A549 (cell line): ENCODE results near the gene SCNM1. TPM values are rescaled to one million over a fixed set of nuclear protein-coding genes. Genes with fewer than 3 reads are reported as not detected.

Experiments
- ATAC-seq, 2 experiments: fragments of 200-7000 bp in 1 of 2; fragments of >200 bp in 1 of 2; cut with Nextera tagmentation in 1 of 2; cut with Tn5 transposase in 1 of 2; 3 replicates each; pipeline versions ENCODE4 v1.8.0 to v1.9.1; 2018 to 2020; ENCODE audit warnings: mild to moderate bottlenecking in 1 of 2, moderate library complexity in 1 of 2
- CTCF ChIA-PET: fragments of 300-600 bp; sonication (Branson Sonifier 250); formaldehyde crosslinking; extraction: SDS; loops from one replicate; lab custom pipeline; 2021; ENCODE audit warnings: antibody characterized with exemption, inconsistent platforms; lab: Yijun Ruan, JAX
- POLR2A ChIA-PET: fragments of 350-600 bp; formaldehyde crosslinking; extraction: SDS; loops from one replicate; lab custom pipeline; 2021; ENCODE audit warnings: antibody characterized with exemption, inconsistent platforms; lab: Yijun Ruan, JAX
- DNase-seq, 2 experiments: peaks; one replicate each; pipeline versions ENCODE4 v3.0.0 to v3.0.0-alpha.2; 2011 to 2016; ENCODE audit warnings: low read depth in 1 of 2, low spot score in 1 of 2
- FAIRE-seq: peaks from 2 replicates; lab custom pipeline; 2011; peaks lifted over from hg19 to GRCh38; lab: Jason Lieb, UNC
- H3K27ac ChIP-seq, 2 experiments: fragments of >200 bp; sonication (Bioruptor Twin); formaldehyde crosslinking; 3 replicates each; pipeline ENCODE4 v1.5.1; 2016 to 2017
- H3K4me1 ChIP-seq: fragments of >200 bp; sonication (Bioruptor Twin); formaldehyde crosslinking; 3 replicates; pipeline ENCODE4 v1.6.1; 2016
- H3K4me2 ChIP-seq: fragments of >200 bp; sonication (Bioruptor Twin); formaldehyde crosslinking; 3 replicates; pipeline ENCODE4 v1.6.1; 2016
- H3K4me3 ChIP-seq: fragments of >200 bp; sonication (Bioruptor Twin); formaldehyde crosslinking; 3 replicates; pipeline ENCODE4 v1.5.1; 2016
- H3K9me3 ChIP-seq: fragments of >200 bp; sonication (Bioruptor Twin); formaldehyde crosslinking; 3 replicates; pipeline ENCODE4 v1.6.1; 2016
- CBX2 ChIP-seq: fragments of 200-600 bp; sonication (generic); IDR thresholded peaks from 2 replicates; pipeline ENCODE4 v1.6.1; 2016; ENCODE audit warnings: low read depth, mild to moderate bottlenecking, borderline replicate concordance
- CEBPB ChIP-seq, 2 experiments: fragments of >200 bp in 1 of 2; sonication (Bioruptor Twin) in 1 of 2; formaldehyde crosslinking in 1 of 2; IDR thresholded peaks; 2 replicates each; pipeline ENCODE4 v1.6.1; 2012 to 2016
- CHD2 ChIP-seq: fragments of 150-350 bp; IDR thresholded peaks from 2 replicates; pipeline ENCODE4 v1.6.1; 2014; ENCODE audit warnings: low read length; ENCODE audit not compliant: partially characterized antibody
- EHF ChIP-seq: fragments of 250-450 bp; sonication (Bioruptor Pico); IDR thresholded peaks from 2 replicates; pipeline ENCODE4 v1.5.0; 2020; ENCODE audit warnings: mild to moderate bottlenecking
- ELK1 ChIP-seq: fragments of 150-350 bp; IDR thresholded peaks from 2 replicates; pipeline ENCODE4 v1.6.1; 2014; ENCODE audit warnings: low read depth, mild to moderate bottlenecking, low read length
- EP300 ChIP-seq, 2 experiments: fragments of >200 bp; sonication (Bioruptor Twin); formaldehyde crosslinking; IDR thresholded peaks; 2 replicates in 1 of 2; 3 replicates in 1 of 2; pipeline ENCODE4 v1.6.1; 2016 to 2017
- ESRRA ChIP-seq: fragments of 150-350 bp; IDR thresholded peaks from 2 replicates; pipeline ENCODE4 v1.6.1; 2014; ENCODE audit warnings: mild to moderate bottlenecking, low read length, borderline replicate concordance
- FOSB ChIP-seq: fragments of 250-450 bp; sonication (Bioruptor Pico); IDR thresholded peaks from 2 replicates; pipeline ENCODE4 v1.5.0; 2020; ENCODE audit warnings: mild to moderate bottlenecking, moderate library complexity
- HMGXB4 ChIP-seq: fragments of 250-450 bp; sonication (Bioruptor Pico); IDR thresholded peaks from 2 replicates; pipeline ENCODE4 v1.5.0; 2021; ENCODE audit warnings: mild to moderate bottlenecking, moderate library complexity, borderline replicate concordance
- KDM1A ChIP-seq: fragments of 200-600 bp; sonication (generic); IDR thresholded peaks from 2 replicates; pipeline ENCODE4 v1.6.1; 2016; ENCODE audit warnings: low read depth, mild to moderate bottlenecking
- MYC ChIP-seq: IDR thresholded peaks from 2 replicates; pipeline ENCODE4 v1.6.1; 2012; ENCODE audit warnings: mild to moderate bottlenecking, inconsistent platforms, low read length, improper control_type of control experiment, borderline replicate concordance
- NFE2L2 ChIP-seq: fragments of 150-350 bp; conservative IDR thresholded peaks from 2 replicates; pipeline ENCODE4 v1.6.1; 2014; ENCODE audit warnings: low read length
- NPAS2 ChIP-seq: fragments of 250-450 bp; sonication (Bioruptor Pico); IDR thresholded peaks from 2 replicates; pipeline ENCODE4 v1.8.0; 2022; ENCODE audit warnings: mild to moderate bottlenecking, moderate library complexity, borderline replicate concordance
- PBX3 ChIP-seq: IDR thresholded peaks from 2 replicates; pipeline ENCODE4 v1.6.1; 2012
- RFX5 ChIP-seq: fragments of 450-650 bp; IDR thresholded peaks from 2 replicates; pipeline ENCODE4 v1.7.1; 2014; ENCODE audit warnings: antibody characterized with exemption, mild to moderate bottlenecking, moderate library complexity
- ZSCAN20 ChIP-seq: fragments of 250-450 bp; sonication (Bioruptor Pico); IDR thresholded peaks from 2 replicates; pipeline ENCODE4 v1.8.0; 2022; ENCODE audit warnings: mild to moderate bottlenecking, moderate library complexity
- WGBS: methylation state at CpG from one replicate; pipeline ENCODE4 v1.1.6; 2017; ENCODE audit errors: missing lambda C conversion rate; 5-methylcytosine and 5-hydroxymethylcytosine counted together
- polyA plus RNA-seq, 4 experiments: library from polyadenylated mRNA; depleted of rRNA in 3 of 4; stranded (reverse); fragments of >200 nt; fragmentation: RNase III in 1 of 4; extraction: RNeasy Plus Mini Kit Qiagen cat#74134 plus additional on column Dnase treatment in 1 of 4; gene quantifications; 2 replicates in 3 of 4; 3 replicates in 1 of 4; pipeline ENCODE4 v1.2.3, GENCODE V29; 2011 to 2017

The SCNM1 gene
- polyA plus RNA-seq, 2 of the 4 experiments (the other 2 are of a cell fraction), result 27.9 to 30.9 TPM

- Histone ChIP-seq H3K4me3 (no peak overlapping the region), H3K4me1 (no peaks in the 10 kb centered on the region), H3K9me3 (no peaks in the 10 kb centered on the region), H3K27ac (no peak overlapping the region), H3K4me2 (no peak overlapping the region)
- ATAC-seq (peak in 1 of 2 experiments; percentile 15; a peak in 2 of 6 replicates), FAIRE-seq (no peak), DNase-seq (no peak)
- ChIA-PET POLR2A (no interaction called here), CTCF (interaction anchor here (0.9 to 3.8 kb wide), 7 partner anchors 10 to 34 kb away, joined by 3 to 23 read pairs (median 4); partner anchors contain the start of gene TNFAIP8L2)
- TF ChIP-seq EP300 (IDR thresholded peaks at IDR 0.05), result no peak
- TF ChIP-seq HMGXB4, result no peak
- TF ChIP-seq MYC, result no peak
- TF ChIP-seq ELK1, result no peak
- WGBS, result 84% methylated on average over 3 of the region's 3 CpGs
Observed at GRCh38 chr1:151134396-151134795, 31.5 kb upstream of the SCNM1 start.

- no peak for FAIRE-seq
- Histone ChIP-seq H3K4me3 (no peak overlapping the region), H3K4me2 (no peak overlapping the region)
- WGBS, result 84% methylated on average over 7 of the region's 7 CpGs
- no peak for TF ChIP-seq NPAS2 (CRISPR knock-in tag)
- TF ChIP-seq, all 56 proteins: peak for 0
- Histone ChIP-seq H3K27ac (no peak overlapping the region), H3K9me3 (no peaks in the 10 kb centered on the region), H3K4me1 (no peaks in the 10 kb centered on the region)
- CTCF ChIA-PET, result interaction anchor here (0.9 to 3.8 kb wide), 10 partner anchors 10 to 64 kb away, joined by 3 to 23 read pairs (median 4); partner anchors contain the start of genes GABPB2 and TNFAIP8L2
- POLR2A ChIA-PET, result no interaction called here
- ATAC-seq (no peak; a peak in 1 of 6 replicates), DNase-seq (no peak)
Observed at GRCh38 chr1:151134991-151135390, 31.0 kb upstream of the SCNM1 start.

- TF ChIP-seq RFX5 (no peak), CBX2 (no peak), ESRRA (no peak), KDM1A (no peak), CHD2 (no peak), ELK1 (no peak), FOSB (no peak), CEBPB (IDR thresholded peaks at IDR 0.05) (no peak), PBX3 (no peak), NFE2L2 (no peak), NPAS2 (CRISPR knock-in tag) (no peak), HMGXB4 (no peak), ZSCAN20 (CRISPR knock-in tag) (no peak), EHF (no peak), EP300 (IDR thresholded peaks at IDR 0.05) (no peak)
- CTCF ChIA-PET, result interaction anchor here (1.0 to 3.8 kb wide), 9 partner anchors 9 to 65 kb away, joined by 3 to 23 read pairs (median 4); partner anchors contain the start of genes GABPB2 and TNFAIP8L2
- POLR2A ChIA-PET, result no interaction called here
Observed at GRCh38 chr1:151135433-151136385, 30.2 kb upstream of the SCNM1 start.

More at GRCh38 chr1:151135433-151136385, 30.2 kb upstream of the SCNM1 start:
- Histone ChIP-seq H3K4me2 (no peak overlapping the region), H3K4me1 (no peaks in the 10 kb centered on the region), H3K4me3 (no peak overlapping the region), H3K9me3 (no peaks in the 10 kb centered on the region), H3K27ac (no peak overlapping the region)
- 78% methylated on average over 12 of the region's 12 CpGs for WGBS
- FAIRE-seq, result no peak
- DNase-seq, result no peak
- ATAC-seq, result peak in 1 of 2 experiments; percentile 39; a peak in 2 of 6 replicates
